DND-41 (cell line): ENCODE measurements around the gene MMAB.

Source experiments
- CTCF ChIP-seq: IDR thresholded peaks from 2 replicates; pipeline ENCODE4 v1.5.1; 2012; ENCODE audit warnings: borderline replicate concordance, low read length, moderate library complexity, mild to moderate bottlenecking; ENCODE audit not compliant: poor library complexity, severe bottlenecking; ENCODE audit errors: extremely low read depth
- EZH2 ChIP-seq: IDR thresholded peaks from 3 replicates; pipeline ENCODE4 v1.6.1; 2012; ENCODE audit warnings: borderline replicate concordance, low read depth, mild to moderate bottlenecking, moderate library complexity, low read length, inconsistent platforms; ENCODE audit not compliant: severe bottlenecking

GRCh38 chr12:109519787-109520186 is 53.5 kb downstream of the MMAB start:
- TF ChIP-seq CTCF (no peak), EZH2 (no peak)
